H1 (cell line): Measurements from ENCODE around the gene GLRA1. TPM values are rescaled to one million over a fixed set of nuclear protein-coding genes. Genes with fewer than 3 reads are reported as not detected.

ENCODE experiments used
- polyA plus RNA-seq, 7 experiments: library from polyadenylated mRNA; depleted of rRNA in 3 of 7; stranded (reverse) in 5 of 7; unstranded in 2 of 7; fragments of >200 nt in 5 of 7; fragments of 200-250 nt in 2 of 7; gene quantifications; 1 replicate in 5 of 7; 2 replicates in 1 of 7; 4 replicates in 1 of 7; pipeline versions ENCODE4 v1.2.1 to v1.2.3, GENCODE V29; 2011 to 2013; ENCODE audit warnings: missing spikeins in 2 of 7, mixed read lengths in 2 of 7
- total RNA-seq: library from RNA; stranded (reverse); fragmentation: NEBNext Ultra II Directional; extraction: Animal tissue kit (Norgen Biotek cat#: 25700); gene quantifications from 2 replicates; pipeline ENCODE4 v1.2.1, GENCODE V29; 2021
- TF ChIP-seq, protein P1 (sequence below): IDR thresholded peaks from 2 replicates; pipeline ENCODE4 v1.6.1; 2011; ENCODE audit warnings: low read depth, mild to moderate bottlenecking, low read length; ENCODE audit not compliant: insufficient read depth

The GLRA1 gene
- total and polyA plus RNA-seq, 2 of the 8 experiments (the other 6 are each of a cell fraction or from before 2014, with no cell fraction given): not detected

DNA sequence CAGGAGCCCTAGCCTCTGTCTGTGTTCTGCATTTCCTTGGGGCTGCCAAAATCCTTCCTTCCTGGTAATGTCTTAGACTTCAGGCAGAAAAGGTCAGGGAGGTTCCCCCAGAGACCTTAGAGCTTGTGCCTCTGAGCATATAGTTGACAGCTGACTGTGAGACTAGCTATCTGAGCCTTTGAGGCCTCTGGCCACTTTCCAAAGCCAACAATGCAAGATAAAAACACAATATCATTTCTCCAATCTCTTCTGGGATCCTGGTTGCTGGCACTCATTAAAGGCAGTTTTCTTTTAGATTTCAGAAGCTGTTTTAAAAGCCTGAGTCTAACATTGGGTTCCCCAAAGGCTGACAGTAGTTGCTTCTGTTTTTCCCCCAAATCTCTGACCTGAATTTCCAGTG lies 13.2 kb upstream of the GLRA1 start (continued):
- TF ChIP-seq, protein P1, sequence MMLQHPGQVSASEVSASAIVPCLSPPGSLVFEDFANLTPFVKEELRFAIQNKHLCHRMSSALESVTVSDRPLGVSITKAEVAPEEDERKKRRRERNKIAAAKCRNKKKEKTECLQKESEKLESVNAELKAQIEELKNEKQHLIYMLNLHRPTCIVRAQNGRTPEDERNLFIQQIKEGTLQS: no peak
- TF ChIP-seq, all 59 proteins: peak for 0
